Ovary (tissue), 9 donors: Measurements from ENCODE around the gene MCM6. TPM values are rescaled to one million over a fixed set of nuclear protein-coding genes. Genes with fewer than 3 reads are reported as not detected.

ENCODE experiments used
- DNase-seq, 5 donors: peaks; one replicate each; pipeline ENCODE4 v3.0.0-alpha.2; 2019 to 2020
- H3K27ac ChIP-seq, 2 donors: fragments of 200-600 bp; one replicate each; pipeline versions ENCODE4 v1.5.1 to v1.8.0; 2019 to 2022
- H3K27me3 ChIP-seq: fragments of 200-600 bp; one replicate; pipeline ENCODE4 v1.8.0; 2022
- H3K36me3 ChIP-seq: fragments of 200-600 bp; sonication (generic); one replicate; pipeline ENCODE4 v1.5.1; 2019
- H3K4me1 ChIP-seq: one replicate; pipeline ENCODE4 v1.8.1; 2013; ENCODE audit warnings: mild to moderate bottlenecking, moderate library complexity; ENCODE audit not compliant: insufficient read depth
- H3K4me3 ChIP-seq: fragments of 200-600 bp; sonication (generic); one replicate; pipeline ENCODE4 v1.5.1; 2017
- H3K9me3 ChIP-seq, 2 donors: fragments of 200-600 bp in 1 of 2; sonication (generic) in 1 of 2; one replicate each; pipeline versions ENCODE4 v1.5.1 to v1.8.1; 2013 to 2019; ENCODE audit warnings: mild to moderate bottlenecking in 1 of 2, moderate library complexity in 1 of 2
- CTCF ChIP-seq, 3 donors: fragments of 450-650 bp in 2 of 3; fragments of 200-600 bp in 1 of 3; IDR thresholded peaks; one replicate each; pipeline versions ENCODE4 v1.5.1 to v1.8.0; 2016 to 2022; ENCODE audit warnings: antibody characterized with exemption in 3 of 3, mild to moderate bottlenecking in 1 of 3
- EP300 ChIP-seq: sonication (generic); formaldehyde crosslinking; IDR thresholded peaks from one replicate; pipeline ENCODE4 v1.6.1; 2017; ENCODE audit warnings: antibody characterized with exemption
- POLR2A ChIP-seq: fragments of 450-650 bp; IDR thresholded peaks from one replicate; pipeline ENCODE4 v1.6.1; 2017; ENCODE audit warnings: antibody characterized with exemption, mild to moderate bottlenecking, moderate library complexity
- WGBS, 3 donors: extraction: QIAGEN DNeasy Blood & Tissue Kit in 1 of 3; methylation state at CpG; one replicate each; pipeline versions ENCODE4 v1.1.5 to v1.1.7; 2013 to 2017; 5-methylcytosine and 5-hydroxymethylcytosine counted together
- intact Hi-C, 4 donors: fragments of 100-400 bp; cut with DNase I; formaldehyde crosslinking; loops; one replicate each; pipeline versions ENCODE4 v1.11.0 to v1.15.1; 2022 to 2023
- polyA plus RNA-seq, 2 donors: library from polyadenylated mRNA; stranded (reverse); fragments of 200-250 nt in 1 of 2; fragments of 350-450 nt in 1 of 2; fragmentation: Illumina TruSeq in 1 of 2; extraction: RNeasy Lipid Tissue Mini Kit (QIAGEN cat#74804) in 1 of 2; gene quantifications; one replicate each; pipeline ENCODE4 v1.2.3, GENCODE V29; 2013 to 2014
- total RNA-seq, 7 donors: library from RNA; depleted of rRNA in 2 of 7; stranded (reverse); fragments of >200 nt in 2 of 7; fragmentation: NEBNext Ultra II Directional in 3 of 7; extraction: Animal tissue kit (Norgen Biotek cat#: 25700) in 3 of 7; gene quantifications; one replicate each; pipeline versions ENCODE4 v1.1.0 to v1.2.4, GENCODE V29; 2016 to 2023
- donor health status: DM: no; HTN: no; CAD: no; lungs with moderate emphysema.
- donor health status: DM: no; HTN: no; CAD: no.
- donor health status: Bipolar disorder and iron deficiency.
- donor health status: DM: yes; HTN: yes; CAD: no.
- donor health status: DM: no; HTN: no; CAD: no.
- donor health status: DM: yes; HTN: yes; CAD: no.

The MCM6 gene
- total and polyA plus RNA-seq, 9 donors: 7.2 to 20.1 (median 15.4) TPM

DNA sequence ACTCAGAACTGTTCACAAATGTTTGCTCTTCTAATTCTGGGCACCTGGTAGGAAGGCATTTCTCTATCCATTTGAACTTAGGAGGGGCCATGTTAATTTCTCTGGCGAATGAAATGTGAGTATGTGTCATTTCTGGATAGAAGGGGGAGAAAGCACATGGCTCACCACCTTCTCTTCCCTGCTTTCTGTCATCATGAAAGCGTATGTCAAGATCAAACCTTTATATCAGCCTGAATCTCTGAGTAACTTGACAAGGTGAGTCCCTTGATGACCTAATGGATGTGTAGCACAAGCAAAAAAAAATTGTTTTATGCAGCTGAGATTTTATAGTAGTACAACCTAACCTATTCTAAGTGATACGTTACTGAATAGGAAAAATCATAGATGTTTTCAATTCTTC is 27.2 kb downstream of the MCM6 start:
- Histone ChIP-seq H3K9me3 (no peaks in the 10 kb centered on the region), H3K27me3 (no peaks in the 10 kb centered on the region), H3K4me3 (no peak overlapping the region), H3K4me1 (no peaks in the 10 kb centered on the region), H3K27ac (no peak overlapping the region), H3K36me3 (no peaks in the 10 kb centered on the region)
- 93 to 95% (median 93%) methylated on average over 3 of the region's 3 CpGs for WGBS, 3 donors
- TF ChIP-seq CTCF (IDR thresholded peaks at IDR 0.05) (no peak), POLR2A (no peak), EP300 (no peak)
- DNase-seq: no peak
- intact Hi-C loops: no loop called here

DNA sequence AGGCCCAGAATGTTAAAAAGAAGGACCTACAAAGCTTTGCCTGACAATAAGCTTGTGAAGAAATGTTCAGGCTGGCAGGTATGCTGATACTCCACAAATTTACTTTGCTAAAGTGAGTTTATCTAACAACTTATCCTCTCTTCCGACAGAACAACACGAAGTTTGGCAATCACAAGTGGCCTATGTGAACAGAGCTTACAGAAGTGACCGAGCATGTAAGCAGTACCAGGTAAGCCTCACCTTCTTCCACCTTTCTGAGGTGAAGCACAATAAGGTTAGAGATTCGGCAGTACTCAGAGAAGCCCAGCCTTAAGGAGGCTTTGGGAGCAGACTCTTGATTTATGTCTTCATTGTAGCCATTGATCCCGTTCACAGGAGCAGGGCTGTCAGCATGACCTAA is 30.2 kb downstream of the MCM6 start:
- no peak for TF ChIP-seq EP300
- TF ChIP-seq POLR2A: no peak
- no peak for TF ChIP-seq CTCF (IDR thresholded peaks at IDR 0.05)
- intact Hi-C loops: no loop called here
- H3K9me3 ChIP-seq: no peaks in the 10 kb centered on the region
- H3K4me1 ChIP-seq: no peaks in the 10 kb centered on the region
- no peak for DNase-seq
- H3K4me3 ChIP-seq: no peak overlapping the region
- H3K27ac ChIP-seq: no peak overlapping the region
- WGBS, 3 donors: 89 to 95% (median 91%) methylated on average over 5 of the region's 5 CpGs
- no peaks in the 10 kb centered on the region for H3K36me3 ChIP-seq
- no peaks in the 10 kb centered on the region for H3K27me3 ChIP-seq

GRCh38 chr2:135845257-135845656 is 31.0 kb downstream of the MCM6 start:
- Histone ChIP-seq H3K27me3 (no peaks in the 10 kb centered on the region), H3K4me1 (no peaks in the 10 kb centered on the region), H3K36me3 (no peaks in the 10 kb centered on the region), H3K9me3 (no peaks in the 10 kb centered on the region), H3K27ac (no peak overlapping the region), H3K4me3 (no peak overlapping the region)
- WGBS, 3 donors: 92 to 95% (median 93%) methylated on average over 3 of the region's 3 CpGs
- DNase-seq: no peak
- TF ChIP-seq POLR2A: no peak
- no peak for TF ChIP-seq EP300
- no peak for TF ChIP-seq CTCF (IDR thresholded peaks at IDR 0.05)
- intact Hi-C loops: no loop called here

DNA sequence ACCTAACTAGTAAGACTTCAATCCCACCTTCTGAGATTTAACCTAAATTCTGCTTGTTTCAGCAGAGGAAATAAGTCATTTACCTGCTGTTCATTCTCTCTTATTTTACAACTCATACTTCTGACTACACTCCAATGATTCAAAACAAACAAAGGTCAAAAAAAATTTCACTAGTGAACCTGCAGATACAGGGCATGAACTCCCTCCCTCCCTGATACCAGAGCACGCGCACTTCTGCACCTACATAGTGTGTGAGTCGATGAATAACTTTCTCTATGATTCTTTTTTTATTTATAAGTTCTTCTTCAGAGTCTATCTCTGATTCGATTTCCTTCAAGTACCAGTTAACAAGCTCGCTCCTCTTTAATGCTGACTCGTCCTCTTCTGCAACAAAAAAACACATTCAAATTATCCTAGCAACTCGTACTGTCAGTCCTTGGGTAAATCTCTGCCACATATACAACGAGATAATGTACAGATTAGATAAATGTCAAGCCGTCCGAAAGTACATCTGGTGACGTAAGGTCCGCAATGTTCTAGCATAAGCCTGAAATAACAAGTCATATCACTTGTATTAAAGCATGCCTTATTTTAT is 31.8 kb downstream of the MCM6 start:
- WGBS, 3 donors: 86 to 91% (median 88%) methylated on average over 12 of the region's 12 CpGs
- TF ChIP-seq POLR2A (no peak), EP300 (no peak), CTCF (IDR thresholded peaks at IDR 0.05) (no peak)
- no peaks in the 10 kb centered on the region for H3K36me3 ChIP-seq
- H3K4me3 ChIP-seq: no peak overlapping the region
- H3K4me1 ChIP-seq: no peaks in the 10 kb centered on the region
- H3K9me3 ChIP-seq: no peaks in the 10 kb centered on the region
- no peak for DNase-seq
- no peaks in the 10 kb centered on the region for H3K27me3 ChIP-seq
- intact Hi-C loops: no loop called here
- no peak overlapping the region for H3K27ac ChIP-seq
